ENCODE measurements around the gene SLA2.
A peak's percentile ranks its signal among the peaks of the same experiment; 100 is the strongest.
"Not testable (repeated sequence)": the region's sequence is repeated elsewhere in the genome, so short reads cannot be mapped to it uniquely, and the experiment has no call there.

SLA2 gene

DNA sequence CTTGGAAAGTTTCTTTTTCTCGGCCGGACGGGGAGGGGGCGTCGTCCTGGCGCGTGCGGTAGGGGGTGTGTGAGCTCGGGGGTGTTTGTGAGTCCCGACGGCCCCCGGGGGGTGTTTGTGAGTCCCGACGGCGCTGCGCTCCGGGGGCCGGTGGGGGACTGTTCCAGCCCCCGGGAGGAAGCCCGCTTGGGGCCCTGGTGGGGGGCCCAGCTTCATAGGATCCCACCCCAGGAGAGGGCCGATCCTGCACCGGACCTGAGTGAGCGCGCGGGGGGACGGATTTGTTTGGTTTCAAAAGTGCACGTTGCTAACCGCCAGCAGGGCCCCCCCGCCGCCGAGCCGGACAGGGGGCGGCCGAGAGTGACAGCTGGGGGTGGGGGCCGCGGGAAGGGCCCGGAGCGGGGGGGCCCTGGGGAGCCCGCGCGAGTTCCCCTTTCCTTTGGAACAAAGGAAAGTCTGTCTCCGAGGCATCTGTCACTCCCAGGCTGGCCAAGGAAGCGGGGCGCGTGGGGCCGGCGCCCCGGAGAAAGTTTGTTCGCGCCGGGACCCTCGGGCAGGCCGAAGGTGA, 72.1 kb downstream of the SLA2 start:
- peak; percentile 67 for DNase-seq

DNA sequence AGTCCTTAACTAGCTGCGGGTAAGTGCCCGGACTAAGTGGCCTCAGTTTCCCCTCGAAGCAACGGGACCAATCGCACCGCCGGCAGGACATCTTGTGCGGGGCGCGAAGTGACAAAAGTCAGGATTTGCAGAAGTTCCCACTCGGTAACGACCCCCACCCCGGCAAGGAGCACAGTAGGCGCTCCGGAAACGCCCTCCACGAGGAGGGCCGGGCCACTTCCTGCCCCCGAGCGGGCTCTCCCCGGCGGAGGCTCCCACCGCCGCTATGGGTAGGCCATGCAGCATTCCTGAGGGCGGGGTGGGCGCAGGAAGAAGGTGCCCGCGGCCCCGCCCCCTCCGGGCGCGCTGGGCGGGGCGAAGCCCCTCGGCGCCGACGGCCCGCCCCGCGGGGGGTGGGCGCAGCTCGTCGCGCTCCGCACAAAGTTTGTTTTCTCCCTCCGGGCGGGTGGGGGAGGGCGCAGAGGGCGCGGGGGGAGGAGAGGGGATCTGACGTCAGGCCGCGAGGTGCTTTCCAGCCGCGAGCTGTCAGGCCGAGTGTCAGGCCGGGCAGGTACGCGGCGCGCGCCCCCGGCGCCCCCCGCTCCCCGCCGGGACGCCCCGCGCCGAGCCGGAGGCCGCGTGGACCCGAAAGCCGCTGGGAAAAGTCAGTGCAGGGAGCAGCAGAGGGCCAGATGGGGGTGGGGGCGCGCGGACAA, 72.7 kb downstream of the SLA2 start, which contains the start of gene TGIF2:
TGIF2 (plus strand) TSS at position 495 of the 695 bp plus-strand sequence. CDS start 5,178 bp downstream, outside the sequence.
- peak; percentile 95 for DNase-seq

DNA sequence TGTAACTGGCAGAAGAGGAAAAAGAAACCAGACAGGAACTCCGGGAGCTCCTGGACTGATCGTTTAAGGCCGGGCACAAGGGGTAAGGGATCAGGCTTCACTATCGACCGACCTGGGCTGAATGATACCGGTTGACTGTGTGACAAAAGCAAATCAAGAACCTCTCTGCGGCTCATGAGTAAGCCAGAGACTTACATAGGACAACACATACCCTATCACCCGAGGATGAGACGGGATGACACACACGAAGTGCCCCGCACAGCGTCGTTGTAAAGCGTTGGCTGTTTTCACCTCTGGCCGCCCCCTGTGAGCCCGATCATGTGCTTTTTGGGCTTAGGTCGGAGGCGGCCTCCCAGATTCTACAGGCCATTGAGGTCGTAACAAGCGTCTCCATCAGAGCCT, 73.3 kb downstream of the SLA2 start:
- no peak for DNase-seq

DNA sequence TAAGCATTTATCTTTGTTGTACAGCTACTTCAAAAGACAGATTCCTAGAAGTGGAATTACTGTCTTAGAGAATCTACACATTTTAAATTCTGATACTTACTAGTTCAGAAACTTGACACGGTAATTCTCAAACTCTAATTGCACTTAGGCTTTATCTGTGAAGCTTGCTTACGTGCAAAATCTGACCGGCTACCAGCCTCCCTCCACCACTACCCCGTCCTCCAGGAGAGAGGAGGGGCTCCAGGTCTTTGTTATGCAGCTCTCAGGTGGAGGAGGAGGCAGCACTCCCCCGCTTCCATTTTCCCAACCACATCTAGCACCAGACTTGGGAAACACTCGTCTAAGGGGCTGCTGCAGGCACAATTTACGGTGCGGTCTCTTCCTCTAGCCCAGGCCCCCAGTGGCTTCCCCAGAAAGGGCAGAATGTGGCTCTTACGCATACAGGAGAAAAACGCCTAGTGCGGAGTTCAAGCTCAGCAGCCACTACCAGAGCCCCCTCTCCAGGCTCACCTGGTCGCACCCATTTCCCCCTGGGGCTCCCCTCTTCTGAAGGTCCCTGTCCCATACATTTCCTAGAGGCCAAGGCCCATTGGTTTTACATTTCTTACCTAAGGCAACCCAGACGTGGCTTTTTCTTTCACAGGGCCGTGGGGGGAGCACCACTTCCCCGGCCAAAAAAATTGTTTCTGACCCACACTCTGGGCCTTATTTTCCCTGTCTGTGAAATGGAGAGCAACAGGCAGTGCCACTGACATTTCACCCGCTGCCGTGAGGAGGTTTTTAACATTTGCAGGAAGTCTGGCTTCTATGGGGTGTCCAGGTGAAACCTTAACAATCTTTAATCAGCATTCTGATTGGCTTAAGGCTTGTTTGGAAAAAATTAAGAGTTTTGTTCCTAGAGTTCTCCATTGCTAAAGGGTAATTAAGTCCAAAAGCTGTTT, 74.2 kb downstream of the SLA2 start:
- DNase-seq = no peak

DNA sequence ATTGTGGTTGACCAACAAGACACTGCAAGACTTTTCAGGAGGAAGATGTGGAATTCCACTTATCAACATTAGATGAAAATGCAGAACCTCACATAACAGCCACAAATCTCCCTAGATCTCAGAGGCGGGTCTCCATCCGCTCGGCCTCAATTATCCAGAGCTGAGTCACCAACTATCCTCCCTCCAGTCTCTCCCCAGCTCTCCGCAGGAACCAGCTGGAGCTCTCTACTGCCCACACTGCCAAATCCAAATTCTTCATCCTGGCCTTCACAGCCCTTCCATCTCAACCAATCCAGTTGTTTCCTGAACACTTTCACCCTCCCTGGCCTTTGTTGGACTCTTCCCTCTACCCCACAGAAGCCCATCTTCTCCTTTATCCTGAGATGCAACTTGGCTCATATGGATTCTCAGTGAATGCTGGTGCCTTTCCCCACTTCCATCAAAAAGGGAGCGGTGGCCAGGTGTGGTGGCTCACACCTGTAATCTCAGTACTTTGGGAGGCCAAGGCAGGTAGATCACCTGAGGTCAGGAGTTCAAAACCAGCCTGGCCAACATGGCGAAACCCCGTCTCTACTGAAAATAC, 76.1 kb downstream of the SLA2 start:
- DNase-seq = no peak

DNA sequence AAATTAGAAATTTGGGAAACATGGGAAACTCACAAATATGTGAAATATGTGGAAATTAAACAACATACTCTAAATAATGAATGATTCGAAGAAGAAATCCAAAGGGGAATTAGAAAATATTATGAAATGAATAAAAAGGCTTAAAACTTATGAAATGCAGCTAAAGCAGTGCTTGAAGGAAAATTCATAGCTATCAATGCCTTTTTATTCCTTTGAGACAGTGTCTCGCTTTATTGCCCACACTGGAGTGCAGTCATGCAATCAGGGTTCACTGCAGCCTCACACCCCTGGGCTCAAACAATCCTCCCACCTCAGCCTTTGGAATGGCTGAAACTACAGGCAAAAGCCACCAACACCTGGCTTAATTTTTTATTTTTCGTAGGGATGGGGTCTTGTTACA, 80.5 kb downstream of the SLA2 start:
- no peak for DNase-seq

DNA sequence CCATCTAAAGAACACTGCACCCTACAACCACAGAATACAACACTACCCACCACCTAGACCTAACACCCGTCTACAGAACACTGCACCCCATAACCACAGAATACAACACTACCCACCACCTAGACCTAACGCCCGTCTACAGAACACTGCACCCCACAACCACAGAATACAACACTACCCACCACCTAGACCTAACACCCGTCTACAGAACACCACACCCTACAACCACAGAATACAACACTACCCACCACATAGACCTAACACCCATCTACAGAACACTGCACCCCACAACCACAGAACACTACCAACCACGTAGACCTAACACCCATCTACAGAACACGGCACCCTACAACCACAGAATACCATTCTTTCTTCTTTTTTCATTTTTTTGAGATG, 81.3 kb downstream of the SLA2 start:
- DNase-seq = not testable (repeated sequence)

DNA sequence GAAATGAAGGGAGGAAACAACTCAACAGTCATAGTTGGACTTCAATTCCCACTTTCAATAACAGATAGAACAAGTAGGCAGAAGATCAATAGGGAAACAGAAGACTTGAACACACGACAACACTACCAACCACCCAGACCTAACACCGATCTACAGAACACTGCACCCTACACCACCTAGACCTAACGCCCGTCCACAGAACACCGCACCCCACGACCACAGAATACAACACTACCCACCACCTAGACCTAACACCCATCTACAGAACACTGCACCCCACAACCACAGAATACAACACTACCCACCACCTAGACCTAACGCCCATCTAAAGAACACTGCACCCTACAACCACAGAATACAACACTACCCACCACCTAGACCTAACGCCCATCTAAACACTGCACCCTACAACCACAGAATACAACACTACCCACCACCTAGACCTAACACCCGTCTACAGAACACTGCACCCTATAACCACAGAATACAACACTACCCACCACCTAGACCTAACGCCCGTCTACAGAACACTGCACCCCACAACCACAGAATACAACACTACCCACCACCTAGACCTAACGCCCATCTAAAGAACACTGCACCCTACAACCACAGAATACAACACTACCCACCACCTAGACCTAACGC, 81.8 kb downstream of the SLA2 start:
- DNase-seq = not testable (repeated sequence)

DNA sequence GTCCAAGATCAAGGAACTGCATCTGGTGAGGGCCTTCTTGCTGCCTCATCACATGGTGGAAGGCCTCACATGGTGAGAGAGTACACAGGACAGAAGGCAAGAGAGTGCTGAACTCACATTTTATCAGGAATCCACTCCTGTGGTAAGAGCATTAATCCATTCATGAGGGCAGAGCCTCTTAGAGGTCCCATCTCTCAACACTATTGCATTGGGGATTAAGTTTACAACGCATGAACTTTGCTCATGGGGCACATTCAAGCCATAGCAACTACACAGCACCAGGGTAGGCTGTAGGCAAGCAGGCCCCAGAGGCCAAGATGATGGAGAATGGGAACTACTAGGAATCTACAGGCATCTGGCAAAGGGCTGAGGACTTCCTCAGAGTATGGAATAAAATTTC, 82.6 kb downstream of the SLA2 start:
- no peak for DNase-seq

DNA sequence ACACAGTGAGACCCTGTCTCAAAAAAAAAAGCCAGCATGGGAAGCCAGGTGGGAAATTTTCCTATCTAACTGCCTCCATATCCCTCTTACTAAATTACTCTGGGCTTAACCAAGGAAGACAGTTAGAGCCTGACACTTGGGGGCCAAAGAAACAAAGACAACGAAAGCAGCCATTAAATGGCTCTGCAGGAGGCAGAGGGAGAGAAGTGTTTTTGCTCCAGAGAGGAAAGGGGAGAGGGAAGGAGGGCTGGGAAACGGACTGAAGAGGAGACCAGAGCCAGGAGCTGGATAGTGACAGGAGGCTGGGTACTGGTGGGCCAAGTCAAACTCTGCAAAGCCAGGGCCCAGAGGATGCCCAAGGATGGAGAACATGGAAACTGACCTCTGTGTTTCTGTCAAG, 83.3 kb downstream of the SLA2 start:
- no peak for DNase-seq

Measured in left hindlimb (tissue), 1 donor.